ENCODE measurements around the gene LIMA1. TPM values are rescaled to one million over a fixed set of nuclear protein-coding genes. Genes with fewer than 3 reads are reported as not detected.
"Not testable (repeated sequence)": the region's sequence is repeated elsewhere in the genome, so short reads cannot be mapped to it uniquely, and the experiment has no call there.

LIMA1 gene
- total and polyA plus RNA-seq, 2 donors (not counting 1 experiment from before 2014, with no cell fraction given) = 1.3 to 2.1 TPM

DNA sequence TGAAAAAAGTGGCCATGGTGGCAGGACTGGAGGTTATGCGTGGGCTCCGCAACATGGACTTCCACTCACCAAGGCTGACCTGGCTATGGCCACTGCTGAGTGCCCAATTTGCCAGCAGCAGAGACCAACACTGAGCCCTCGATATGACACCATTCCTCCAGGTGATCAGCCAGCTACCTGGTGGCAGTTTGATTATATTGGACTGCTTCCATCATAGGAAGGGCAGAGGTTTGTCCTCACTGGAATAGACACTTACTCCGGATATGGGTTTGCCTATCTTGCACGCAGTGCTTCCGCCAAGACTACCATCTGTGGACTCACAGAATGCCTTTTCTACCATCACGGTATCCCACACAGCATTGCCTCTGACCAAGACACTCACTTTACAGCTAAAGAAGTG, 40.8 kb upstream of the LIMA1 start:
- 100% methylated on average over 7 of the region's 7 CpGs for WGBS (ENCODE audit: insufficient coverage)
- H3K4me3 ChIP-seq (ENCODE audit: control extremely low read depth in 1 of 5, extremely low read depth in 1 of 5, insufficient read depth in 1 of 5, low read depth in 2 of 5, low read length in 4 of 5); H3K27me3 Mint-ChIP-seq; CTCF ChIA-PET; H3K9me3 ChIP-seq (ENCODE audit: control extremely low read depth in 1 of 3, control insufficient read depth in 2 of 3, insufficient read depth in 1 of 3, low read length in 2 of 3); H3K36me3 ChIP-seq (replicated peaks in 1 of 2; ENCODE audit: control extremely low read depth in 1 of 2, control insufficient read depth in 1 of 2, extremely low read depth in 1 of 2, insufficient read depth in 2 of 2, low read length in 1 of 2); H3K4me1 Mint-ChIP-seq; H3K79me2 ChIP-seq (ENCODE audit: control insufficient read depth, insufficient read depth, low read length); ATAC-seq (ENCODE audit: low read depth); H2AFZ ChIP-seq (ENCODE audit: insufficient read depth, low read depth, low read length, poor library complexity, severe bottlenecking); H3K9me3 Mint-ChIP-seq (ENCODE audit: insufficient read depth); H3K4me3 Mint-ChIP-seq; intact Hi-C loops (cut with micrococcal nuclease); H4K20me1 ChIP-seq (ENCODE audit: control insufficient read depth, insufficient read depth, low read length, poor library complexity, severe bottlenecking); H3K4me1 ChIP-seq (ENCODE audit: control insufficient read depth in 2 of 2, insufficient read depth in 2 of 2, low read length in 2 of 2); H3K27ac ChIP-seq (ENCODE audit: low read length in 2 of 2); H3K27ac Mint-ChIP-seq; POLR2A ChIA-PET; H3K4me2 ChIP-seq (replicated peaks; ENCODE audit: low read depth, low read length, poor library complexity, severe bottlenecking); DNase-seq; H3K9ac ChIP-seq (ENCODE audit: low read length); H3K27me3 ChIP-seq (replicated peaks in 1 of 4; ENCODE audit: control extremely low read depth in 1 of 4, control insufficient read depth in 3 of 4, insufficient read depth in 4 of 4, low read length in 3 of 4): not testable (repeated sequence)

DNA sequence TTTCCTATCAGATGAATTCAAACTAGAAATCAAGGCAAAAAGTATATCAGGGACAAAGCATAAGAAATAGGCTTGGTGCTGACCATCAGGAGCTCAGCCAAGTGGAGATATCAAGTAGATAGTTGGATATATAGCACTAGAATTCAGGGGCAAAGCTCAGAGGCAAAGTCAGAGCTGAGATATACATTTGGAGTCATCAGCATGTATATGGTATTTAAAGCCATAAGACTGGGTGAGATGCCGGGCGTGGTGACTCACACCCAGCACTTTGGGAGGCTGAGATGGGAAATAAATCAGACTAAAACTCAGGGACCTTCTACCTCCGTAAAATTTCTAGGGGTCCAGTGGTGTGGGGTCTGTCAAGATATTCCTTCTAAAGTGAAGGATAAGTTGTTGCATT, 38.9 kb upstream of the LIMA1 start:
- Histone ChIP-seq H3K4me1 (ENCODE audit: control insufficient read depth in 2 of 2, insufficient read depth in 2 of 2, low read length in 2 of 2) (no peaks in the 10 kb centered on the region), H3K36me3 (replicated peaks in 1 of 2; ENCODE audit: control extremely low read depth in 1 of 2, control insufficient read depth in 1 of 2, extremely low read depth in 1 of 2, insufficient read depth in 2 of 2, low read length in 1 of 2) (no peaks in the 10 kb centered on the region), H3K4me2 (replicated peaks; ENCODE audit: low read depth, low read length, poor library complexity, severe bottlenecking) (no peak overlapping the region), H4K20me1 (ENCODE audit: control insufficient read depth, insufficient read depth, low read length, poor library complexity, severe bottlenecking) (no peaks in the 10 kb centered on the region), H3K79me2 (ENCODE audit: control insufficient read depth, insufficient read depth, low read length) (no peaks in the 10 kb centered on the region), H2AFZ (ENCODE audit: insufficient read depth, low read depth, low read length, poor library complexity, severe bottlenecking) (no peak overlapping the region), H3K27ac (ENCODE audit: low read length in 2 of 2) (no peak overlapping the region), H3K9ac (ENCODE audit: low read length) (no peak overlapping the region), H3K9me3 (ENCODE audit: control extremely low read depth in 1 of 3, control insufficient read depth in 2 of 3, insufficient read depth in 1 of 3, low read length in 2 of 3) (no peaks in the 10 kb centered on the region), H3K27me3 (replicated peaks in 1 of 4; ENCODE audit: control extremely low read depth in 1 of 4, control insufficient read depth in 3 of 4, insufficient read depth in 4 of 4, low read length in 3 of 4) (no peaks in the 10 kb centered on the region), H3K4me3 (ENCODE audit: control extremely low read depth in 1 of 5, extremely low read depth in 1 of 5, insufficient read depth in 1 of 5, low read depth in 2 of 5, low read length in 4 of 5) (no peak overlapping the region)
- TF ChIP-seq, protein P1, sequence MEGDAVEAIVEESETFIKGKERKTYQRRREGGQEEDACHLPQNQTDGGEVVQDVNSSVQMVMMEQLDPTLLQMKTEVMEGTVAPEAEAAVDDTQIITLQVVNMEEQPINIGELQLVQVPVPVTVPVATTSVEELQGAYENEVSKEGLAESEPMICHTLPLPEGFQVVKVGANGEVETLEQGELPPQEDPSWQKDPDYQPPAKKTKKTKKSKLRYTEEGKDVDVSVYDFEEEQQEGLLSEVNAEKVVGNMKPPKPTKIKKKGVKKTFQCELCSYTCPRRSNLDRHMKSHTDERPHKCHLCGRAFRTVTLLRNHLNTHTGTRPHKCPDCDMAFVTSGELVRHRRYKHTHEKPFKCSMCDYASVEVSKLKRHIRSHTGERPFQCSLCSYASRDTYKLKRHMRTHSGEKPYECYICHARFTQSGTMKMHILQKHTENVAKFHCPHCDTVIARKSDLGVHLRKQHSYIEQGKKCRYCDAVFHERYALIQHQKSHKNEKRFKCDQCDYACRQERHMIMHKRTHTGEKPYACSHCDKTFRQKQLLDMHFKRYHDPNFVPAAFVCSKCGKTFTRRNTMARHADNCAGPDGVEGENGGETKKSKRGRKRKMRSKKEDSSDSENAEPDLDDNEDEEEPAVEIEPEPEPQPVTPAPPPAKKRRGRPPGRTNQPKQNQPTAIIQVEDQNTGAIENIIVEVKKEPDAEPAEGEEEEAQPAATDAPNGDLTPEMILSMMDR (IDR thresholded peaks at IDR 0.05) = no peak
- TF ChIP-seq EZH2 (IDR thresholded peaks at IDR 0.05; ENCODE audit: borderline replicate concordance, insufficient read depth, low read depth, low read length, poor library complexity, severe bottlenecking) = no peak
- H3K9me3 Mint-ChIP-seq (ENCODE audit: insufficient read depth) = no peaks in the 10 kb centered on the region
- no peak overlapping the region for H3K27ac Mint-ChIP-seq
- H3K4me3 Mint-ChIP-seq = no peak overlapping the region
- H3K27me3 Mint-ChIP-seq = no peaks in the 10 kb centered on the region
- ATAC-seq (ENCODE audit: low read depth) = no peak
- 100% methylated on average over 2 of the region's 3 CpGs for WGBS (ENCODE audit: insufficient coverage)
- ChIA-PET CTCF (no interaction called here), POLR2A (no interaction called here)
- no peaks in the 10 kb centered on the region for H3K4me1 Mint-ChIP-seq
- intact Hi-C loops (cut with micrococcal nuclease) = no loop called here
- DNase-seq = no peak
